ENCODE measurements around the gene KCND3. TPM values are rescaled to one million over a fixed set of nuclear protein-coding genes. Genes with fewer than 3 reads are reported as not detected.
"Not testable (repeated sequence)": the region's sequence is repeated elsewhere in the genome, so short reads cannot be mapped to it uniquely, and the experiment has no call there.

KCND3 gene
- total RNA-seq, 1 donor: under 0.01 TPM

GRCh38 chr1:111821121-111821745 lies 168.2 kb downstream of the KCND3 start:
- no peak for DNase-seq (ENCODE audit: low read depth in 2 of 3, low spot score in 2 of 3)

GRCh38 chr1:111819566-111820263 lies 169.8 kb downstream of the KCND3 start:
- no peak for DNase-seq (ENCODE audit: low read depth in 2 of 3, low spot score in 2 of 3)

- DNase-seq (ENCODE audit: low read depth in 2 of 3, low spot score in 2 of 3): no peak
Measured at GRCh38 chr1:111818546-111818945, 170.9 kb downstream of the KCND3 start.

- DNase-seq (ENCODE audit: low read depth in 2 of 3, low spot score in 2 of 3): no peak
Measured at GRCh38 chr1:111818081-111818480, 171.4 kb downstream of the KCND3 start.

GRCh38 chr1:111814642-111815041 lies 174.8 kb downstream of the KCND3 start:
- no peak for DNase-seq (ENCODE audit: low read depth in 2 of 3, low spot score in 2 of 3)

- DNase-seq (ENCODE audit: low read depth in 2 of 3, low spot score in 2 of 3): no peak
Measured at GRCh38 chr1:111814305-111814628, 175.2 kb downstream of the KCND3 start.

GRCh38 chr1:111813440-111814304 lies 175.8 kb downstream of the KCND3 start:
- DNase-seq (ENCODE audit: low read depth in 2 of 3, low spot score in 2 of 3): no peak

GRCh38 chr1:111812306-111812705 lies 177.2 kb downstream of the KCND3 start:
- no peak for DNase-seq (ENCODE audit: low read depth in 2 of 3, low spot score in 2 of 3)

GRCh38 chr1:111811891-111812290 lies 177.6 kb downstream of the KCND3 start:
- DNase-seq (ENCODE audit: low read depth in 2 of 3, low spot score in 2 of 3): no peak

GRCh38 chr1:111805251-111805650 lies 184.2 kb downstream of the KCND3 start:
- DNase-seq (ENCODE audit: low read depth in 2 of 3, low spot score in 2 of 3): no peak

- no peak for DNase-seq (ENCODE audit: low read depth in 2 of 3, low spot score in 2 of 3)
Measured at GRCh38 chr1:111804776-111805175, 184.7 kb downstream of the KCND3 start.

- no peak for DNase-seq (ENCODE audit: low read depth in 2 of 3, low spot score in 2 of 3)
Measured at GRCh38 chr1:111803951-111804350, 185.5 kb downstream of the KCND3 start.

GRCh38 chr1:111802984-111803383 lies 186.5 kb downstream of the KCND3 start:
- no peak for DNase-seq (ENCODE audit: low read depth in 2 of 3, low spot score in 2 of 3)

- DNase-seq (ENCODE audit: low read depth in 2 of 3, low spot score in 2 of 3): no peak
Measured at GRCh38 chr1:111802110-111802509, 187.4 kb downstream of the KCND3 start.

- peak in 1 of 3 donors; percentile 5 for DNase-seq (ENCODE audit: low read depth in 2 of 3, low spot score in 2 of 3)
Measured at GRCh38 chr1:111801071-111801850, 188.2 kb downstream of the KCND3 start.

GRCh38 chr1:111799722-111800121 lies 189.7 kb downstream of the KCND3 start:
- DNase-seq (ENCODE audit: low read depth in 2 of 3, low spot score in 2 of 3): not testable (repeated sequence)

GRCh38 chr1:111798580-111798979 lies 190.9 kb downstream of the KCND3 start:
- no peak for DNase-seq (ENCODE audit: low read depth in 2 of 3, low spot score in 2 of 3)

- no peak for DNase-seq (ENCODE audit: low read depth in 2 of 3, low spot score in 2 of 3)
Measured at GRCh38 chr1:111795401-111795800, 194.1 kb downstream of the KCND3 start.

GRCh38 chr1:111793923-111794322 lies 195.5 kb downstream of the KCND3 start:
- no peak for DNase-seq (ENCODE audit: low read depth in 2 of 3, low spot score in 2 of 3)

GRCh38 chr1:111792249-111792648 lies 197.2 kb downstream of the KCND3 start:
- DNase-seq (ENCODE audit: low read depth in 2 of 3, low spot score in 2 of 3): no peak

GRCh38 chr1:111791776-111792175 lies 197.7 kb downstream of the KCND3 start:
- DNase-seq (ENCODE audit: low read depth in 2 of 3, low spot score in 2 of 3): no peak

Measured in hematopoietic multipotent progenitor cell (in vitro differentiated cells).